GM21528 (cell line): ENCODE results near the gene MPP1.
"Not testable (repeated sequence)": the region's sequence is repeated elsewhere in the genome, so short reads cannot be mapped to it uniquely, and the experiment has no call there.

Source experiments
- ATAC-seq: cut with Tn5 transposase; IDR thresholded peaks from one replicate; pipeline ENCODE4 v1.9.1; 2021; ENCODE audit warnings: mild to moderate bottlenecking, moderate library complexity; ENCODE audit not compliant: unreplicated experiment, low FRiP score

MPP1 gene

GRCh38 chrX:154804957-154805695 lies at the start of gene MPP1:
Gene MPP1 (minus strand): TSS chrX:154805485. CDS start chrX:154805373, 112 bp downstream.
- peak; percentile 97 for ATAC-seq

DNA sequence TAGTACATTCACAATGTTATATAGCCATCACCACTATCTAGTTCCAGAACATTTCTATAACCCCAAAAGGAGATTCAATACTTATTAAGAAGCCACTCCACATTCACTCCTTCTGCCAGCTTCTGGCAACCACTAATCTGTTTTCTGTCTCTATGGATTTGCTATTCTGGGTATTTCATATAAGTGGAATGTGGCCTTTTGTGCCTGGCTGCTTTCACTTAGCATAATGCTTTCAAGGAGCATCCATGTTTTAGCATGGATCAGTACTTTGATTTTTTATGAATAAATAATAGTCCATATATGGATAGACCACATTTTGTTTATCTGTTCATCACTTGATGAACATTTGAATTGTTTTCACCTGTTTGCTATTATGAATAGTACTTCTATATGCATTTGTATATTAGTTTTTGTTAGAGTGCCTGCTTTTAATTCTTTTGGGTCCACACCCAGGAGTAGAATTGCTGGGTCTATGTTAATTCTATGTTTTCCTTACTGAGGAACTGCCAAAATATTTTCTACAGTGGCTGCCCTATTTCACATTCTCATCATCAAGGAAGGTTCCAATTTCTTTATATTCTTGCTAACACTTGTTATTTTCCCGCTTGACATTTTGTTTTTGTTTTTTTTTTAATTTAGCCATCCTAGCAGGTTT lies 45.8 kb upstream of the MPP1 start:
- no peak for ATAC-seq

DNA sequence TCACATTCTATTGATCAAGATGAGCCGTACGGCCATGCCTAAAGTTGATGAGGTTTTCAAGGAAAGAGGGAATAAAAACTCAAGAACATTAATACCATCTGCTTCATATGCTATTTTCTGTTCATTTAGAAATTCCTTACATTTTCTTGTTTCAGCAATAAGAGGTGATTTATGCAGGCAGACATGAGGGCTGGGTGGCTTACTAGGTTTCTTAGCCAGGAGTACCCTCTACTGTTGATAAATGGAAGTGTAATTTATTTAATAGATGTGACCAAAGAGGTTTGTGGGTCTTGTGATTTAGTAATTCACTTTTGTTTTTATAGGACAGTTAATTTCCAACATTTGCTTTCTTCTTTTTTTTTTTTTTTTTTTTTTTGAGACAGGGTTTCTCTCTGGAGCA lies 35.6 kb upstream of the MPP1 start:
- no peak for ATAC-seq

DNA sequence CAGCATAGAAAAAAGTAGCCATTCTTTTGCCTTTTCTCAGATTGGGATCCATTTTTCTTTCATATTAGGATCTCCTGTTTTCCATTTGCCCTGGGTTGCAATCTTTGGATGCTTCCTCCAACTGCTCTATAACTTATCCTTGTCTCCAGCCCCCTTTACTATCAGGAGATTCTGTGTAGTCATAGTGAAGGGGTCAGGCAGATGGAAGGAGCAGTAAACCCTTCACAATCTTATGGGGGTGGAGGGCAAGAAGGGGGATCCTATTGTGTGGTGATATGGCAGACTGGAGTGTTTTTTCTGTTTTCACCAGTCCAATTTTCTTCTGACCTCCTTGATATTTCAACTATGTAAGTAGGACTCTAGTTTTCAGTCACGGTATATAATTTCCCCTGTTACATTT lies 30.9 kb upstream of the MPP1 start:
- no peak for ATAC-seq

DNA sequence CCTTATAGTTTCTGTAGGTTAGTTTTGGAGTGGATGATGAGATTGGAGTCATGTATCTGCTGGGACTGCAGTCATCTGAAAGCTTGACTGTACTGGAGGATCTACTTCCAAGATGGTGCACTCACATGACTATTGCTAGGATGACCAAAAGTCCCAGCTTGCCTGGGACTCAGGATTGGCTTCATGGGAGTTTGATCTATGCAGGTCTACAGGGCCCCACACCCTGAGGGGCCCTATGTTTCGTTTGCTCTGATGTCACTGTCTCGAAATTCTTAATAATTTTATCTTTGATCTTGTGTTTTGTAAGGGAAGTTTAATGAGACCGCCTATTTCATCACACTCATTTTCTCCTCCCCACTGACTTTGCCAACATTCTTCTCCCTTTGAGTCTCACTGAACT lies 29.3 kb upstream of the MPP1 start, which contains the start of gene SMIM9:
Gene SMIM9 (minus strand): TSS at position 101 of the 400 bp plus-strand sequence. CDS start 3,806 bp downstream, outside the sequence.
- ATAC-seq, result no peak

DNA sequence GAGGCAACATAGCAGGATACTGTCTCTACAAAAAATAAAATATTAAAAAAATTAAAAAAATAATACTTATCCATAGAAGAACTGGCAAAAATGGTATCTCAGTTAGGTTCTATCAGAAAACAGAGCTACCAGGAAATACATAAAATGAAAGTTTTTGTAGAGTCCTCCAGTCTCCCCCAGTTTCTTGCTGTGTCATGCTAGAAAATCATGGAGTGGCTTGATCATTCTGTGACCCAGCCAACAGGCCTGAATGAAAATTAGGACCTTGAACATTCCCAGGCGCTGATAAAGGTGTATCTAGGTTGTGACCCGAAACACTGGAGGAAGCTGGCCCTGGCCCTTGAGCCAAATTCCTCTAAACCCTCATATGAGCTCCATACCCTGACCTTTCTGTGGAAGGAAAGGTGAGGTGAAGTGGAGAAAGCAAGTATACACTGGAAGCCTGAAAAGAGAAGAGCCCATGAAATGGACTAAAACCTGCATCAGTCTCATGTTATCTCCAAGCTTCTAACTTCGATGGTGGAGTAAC lies 28.5 kb upstream of the MPP1 start:
- ATAC-seq, result no peak

GRCh38 chrX:154829926-154830442 lies 24.7 kb upstream of the MPP1 start:
- no peak for ATAC-seq

DNA sequence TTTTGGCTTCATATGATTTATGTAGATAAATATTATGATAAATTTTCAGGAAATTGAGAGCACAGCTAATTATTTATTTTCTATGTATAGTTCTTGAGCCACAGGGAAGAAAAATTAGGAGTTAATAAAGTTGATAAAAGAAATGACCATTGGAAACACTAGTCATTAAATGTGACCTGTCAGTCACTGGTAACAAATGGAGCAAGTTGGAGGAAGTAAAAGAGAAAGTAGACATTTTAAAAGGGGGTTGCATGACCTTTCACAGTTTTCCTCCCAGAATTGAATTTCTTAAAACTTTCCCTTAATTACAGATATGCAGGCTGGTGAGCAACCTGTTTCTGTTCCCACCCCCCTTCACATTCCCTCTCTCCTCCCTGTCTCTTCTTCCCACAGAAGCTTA lies 23.8 kb upstream of the MPP1 start:
- ATAC-seq, result no peak

DNA sequence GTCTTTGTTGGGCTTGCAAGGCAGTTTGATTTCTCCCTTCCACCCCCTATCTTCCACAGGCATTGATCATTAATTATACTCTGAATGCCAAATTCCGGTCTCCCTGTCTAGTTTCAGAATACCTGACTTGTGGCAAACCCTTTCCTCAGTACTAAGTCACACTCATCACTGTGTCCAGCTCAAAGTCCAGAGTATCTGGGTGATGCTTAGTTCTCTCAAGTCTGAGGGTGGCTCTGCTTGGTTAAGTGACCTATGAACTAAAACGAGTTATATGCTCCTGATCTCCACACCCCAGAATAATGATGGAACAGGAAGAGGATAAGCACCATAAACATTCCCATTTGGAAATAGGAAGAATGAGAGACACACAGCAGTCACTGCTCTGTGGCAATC lies 22.7 kb upstream of the MPP1 start:
- peak; percentile 32 for ATAC-seq

DNA sequence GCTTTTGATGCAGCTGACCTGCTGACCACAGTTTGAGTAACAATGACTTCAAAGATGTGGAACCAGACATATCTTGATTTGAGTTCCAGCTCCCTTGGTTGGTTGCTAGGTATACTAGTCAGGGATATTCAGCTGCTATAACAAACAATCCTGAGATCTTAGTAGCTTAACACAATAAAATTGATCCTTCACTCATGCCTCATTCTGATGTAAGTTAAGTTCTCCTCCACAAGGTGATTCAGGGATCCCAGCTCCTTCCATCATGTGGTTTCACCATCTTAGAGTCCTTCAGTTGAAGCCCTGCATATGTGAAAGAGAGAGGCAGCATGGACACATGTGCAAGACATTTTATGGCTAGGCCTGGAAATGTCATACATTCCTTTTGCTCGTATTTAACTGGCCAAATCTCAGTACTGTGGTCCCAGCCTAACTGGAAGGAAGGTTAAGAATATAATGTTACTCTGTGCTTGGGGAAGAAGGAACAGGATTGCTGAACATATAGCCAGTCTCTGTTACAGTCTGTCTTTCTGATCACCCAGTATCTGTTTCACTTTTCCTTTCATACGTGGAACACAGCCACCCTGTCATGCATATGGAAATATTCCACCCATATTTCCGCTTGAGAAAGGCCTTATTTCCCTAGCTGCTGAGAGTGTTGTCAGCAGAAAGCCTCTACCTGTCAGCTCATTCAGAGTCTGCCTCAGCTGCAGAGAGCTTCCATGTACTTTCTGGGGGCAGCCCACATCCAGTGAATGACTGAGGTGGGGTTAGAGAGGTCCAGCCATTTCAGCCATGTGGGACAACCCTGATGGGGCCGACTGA lies 22.1 kb upstream of the MPP1 start:
- ATAC-seq, result peak; percentile 89

GRCh38 chrX:154825586-154825985 lies 20.3 kb upstream of the MPP1 start:
- ATAC-seq, result not testable (repeated sequence)

GRCh38 chrX:154824638-154825037 lies 19.4 kb upstream of the MPP1 start:
- ATAC-seq, result no peak

DNA sequence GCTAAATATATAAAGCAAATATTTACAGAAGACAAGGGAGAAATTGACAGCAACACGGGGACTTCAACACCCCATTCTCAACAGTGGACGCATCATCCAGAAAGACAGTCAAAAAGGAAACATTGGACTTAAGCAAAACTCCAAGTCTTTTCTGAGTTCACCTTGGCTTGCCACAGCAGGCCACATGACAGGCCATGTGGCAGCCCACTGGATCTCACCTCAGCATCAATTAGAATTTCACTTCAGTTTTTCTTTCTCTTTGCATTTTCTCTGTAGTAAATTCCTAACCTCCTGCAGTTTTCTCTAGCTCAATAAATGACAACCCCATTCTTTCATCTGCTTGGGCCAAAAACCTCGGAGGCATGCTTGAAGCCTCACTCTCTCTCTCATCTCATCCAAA lies 16.7 kb upstream of the MPP1 start:
- ATAC-seq, result no peak

GRCh38 chrX:154821523-154821922 lies 16.2 kb upstream of the MPP1 start:
- no peak for ATAC-seq

- ATAC-seq, result no peak
Measured at GRCh38 chrX:154819771-154820341, 14.6 kb upstream of the MPP1 start.

GRCh38 chrX:154818916-154819770 lies 13.9 kb upstream of the MPP1 start:
- no peak for ATAC-seq

- not testable (repeated sequence) for ATAC-seq
Measured at GRCh38 chrX:154817048-154817618, 11.8 kb upstream of the MPP1 start.

DNA sequence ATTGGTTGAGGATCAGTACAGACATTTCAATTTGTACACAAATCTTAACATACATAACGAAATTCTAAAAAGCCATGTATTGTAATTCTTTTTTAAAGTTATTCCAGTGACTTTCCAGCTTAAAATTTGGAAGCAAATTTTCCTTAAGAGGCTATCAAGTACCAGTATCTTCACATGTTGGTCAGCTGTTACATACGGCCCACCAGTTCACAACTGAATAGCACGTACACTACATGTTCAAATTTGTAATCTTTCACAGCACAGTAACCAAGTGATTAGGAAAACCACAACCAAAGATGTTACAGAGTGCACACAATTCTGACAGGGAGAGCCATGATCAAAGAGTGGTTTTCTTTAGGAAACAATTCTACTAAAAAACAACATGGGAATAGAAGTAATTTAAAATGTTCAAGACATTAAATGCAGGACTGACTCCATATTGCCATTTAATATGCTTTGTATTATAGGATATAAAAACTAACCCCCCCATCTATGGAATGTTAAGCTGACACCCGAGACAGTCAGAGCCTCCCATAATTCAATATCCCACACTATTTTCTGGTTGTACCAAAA lies 11.1 kb upstream of the MPP1 start:
- ATAC-seq, result not testable (repeated sequence)
